GM18868 (cell line): ENCODE results near the gene PNMA8B.

Experiments
- ATAC-seq: cut with Tn5 transposase; IDR thresholded peaks from one replicate; pipeline ENCODE4 v1.9.1; 2021; ENCODE audit warnings: mild to moderate bottlenecking, moderate library complexity; ENCODE audit not compliant: unreplicated experiment

Gene PNMA8B

GRCh38 chr19:46460055-46460454, 35.6 kb downstream of the PNMA8B start:
- ATAC-seq: no peak

- no peak for ATAC-seq
Observed at GRCh38 chr19:46456930-46457329, 38.7 kb downstream of the PNMA8B start.

GRCh38 chr19:46454244-46454643, 41.4 kb downstream of the PNMA8B start:
- ATAC-seq: no peak

- ATAC-seq: no peak
Observed at GRCh38 chr19:46453661-46454060, 42.0 kb downstream of the PNMA8B start.

DNA sequence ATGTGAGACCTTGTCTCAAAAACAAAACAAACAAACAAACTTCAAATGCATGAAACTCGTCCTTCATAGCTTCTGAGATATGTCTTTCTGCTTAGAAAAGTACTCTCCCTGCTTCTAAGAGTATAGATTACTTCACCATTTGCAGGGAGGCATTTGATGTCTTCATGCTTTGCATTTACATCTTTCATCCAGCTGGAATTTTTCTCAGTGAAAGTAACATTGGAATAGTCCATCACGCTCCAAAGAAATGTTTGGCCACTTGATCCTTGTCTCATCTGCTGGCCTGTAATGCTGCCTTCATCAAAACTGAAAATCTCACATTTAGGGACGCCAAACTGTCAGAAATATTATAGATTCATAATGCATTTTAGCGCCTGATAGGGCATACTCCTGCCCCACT, 43.5 kb downstream of the PNMA8B start:
- no peak for ATAC-seq

- ATAC-seq: no peak
Observed at GRCh38 chr19:46451352-46451751, 44.3 kb downstream of the PNMA8B start.

- ATAC-seq: no peak
Observed at GRCh38 chr19:46450737-46451136, 44.9 kb downstream of the PNMA8B start.

GRCh38 chr19:46449228-46449627, 46.4 kb downstream of the PNMA8B start:
- ATAC-seq: no peak

DNA sequence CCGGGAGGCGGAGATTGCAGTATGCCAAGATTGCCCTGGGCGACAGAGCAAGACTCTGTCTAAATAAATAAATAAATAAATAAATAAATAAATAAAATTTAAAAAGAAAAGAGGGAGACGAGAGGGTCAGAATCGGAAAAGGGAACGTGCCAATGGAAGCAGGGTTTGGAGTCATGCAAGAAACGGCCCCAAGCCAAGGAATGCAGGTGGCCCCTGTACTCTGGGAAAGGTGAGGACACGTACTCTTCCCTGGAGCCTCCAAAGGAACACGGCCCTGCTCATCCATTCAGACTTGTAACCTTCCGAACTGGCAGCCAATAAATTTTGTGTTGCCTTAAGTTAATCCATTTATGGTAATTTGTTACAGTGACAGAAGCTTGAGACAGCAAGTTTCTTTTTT, 47.1 kb downstream of the PNMA8B start:
- ATAC-seq: no peak

- no peak for ATAC-seq
Observed at GRCh38 chr19:46447824-46448223, 47.8 kb downstream of the PNMA8B start.

DNA sequence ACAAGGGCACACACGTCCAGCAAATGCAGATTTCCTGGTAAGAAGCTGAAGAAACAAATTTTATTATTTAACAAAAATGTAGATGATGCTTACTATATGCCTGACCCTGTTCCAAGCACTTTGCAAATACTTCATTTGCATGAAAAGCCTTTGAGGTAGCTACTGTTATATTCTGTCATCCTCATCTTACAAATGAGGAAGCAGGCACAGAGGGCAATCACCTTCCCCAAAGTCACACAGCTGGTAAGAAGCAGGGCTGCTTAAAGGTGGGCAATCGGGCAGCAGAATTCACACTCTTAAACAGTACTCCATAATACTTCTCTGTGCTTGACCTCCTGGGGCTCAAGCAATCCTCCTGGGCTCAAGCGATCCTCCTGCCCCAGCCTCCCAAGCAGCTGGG, 48.7 kb downstream of the PNMA8B start:
- ATAC-seq: no peak

- no peak for ATAC-seq
Observed at GRCh38 chr19:46446021-46446420, 49.6 kb downstream of the PNMA8B start.

GRCh38 chr19:46442808-46443450, 52.7 kb downstream of the PNMA8B start:
- ATAC-seq: no peak

- no peak for ATAC-seq
Observed at GRCh38 chr19:46441866-46442265, 53.8 kb downstream of the PNMA8B start.
